WTC11 (cell line): Measurements from ENCODE around the gene BCORL1. TPM values are rescaled to one million over a fixed set of nuclear protein-coding genes. Genes with fewer than 3 reads are reported as not detected.

Experiments used
- ATAC-seq: fragments of 200-7000 bp; cut with Tn5 transposase; 2 replicates; pipeline ENCODE4 v1.10.0; 2021; ENCODE audit warnings: mild to moderate bottlenecking, moderate library complexity
- CTCF ChIA-PET: fragments of 300-600 bp; sonication (Branson Sonifier 250); formaldehyde crosslinking; loops from one replicate; lab custom pipeline; 2021; ENCODE audit warnings: antibody characterized with exemption; lab: Charles Lee
- POLR2A ChIA-PET: fragments of 350-600 bp; sonication (Branson Sonifier 250); formaldehyde crosslinking; loops from one replicate; lab custom pipeline; 2021; ENCODE audit warnings: antibody characterized with exemption; lab: Charles Lee
- DNase-seq: peaks from one replicate; pipeline ENCODE4 v3.0.0; 2021; ENCODE audit warnings: low spot score
- H3K27ac Mint-ChIP-seq: 2 replicates; pipeline ENCODE4 v1.8.0; 2021; ENCODE audit warnings: mixed read lengths
- H3K27me3 Mint-ChIP-seq: 2 replicates; pipeline ENCODE4 v1.8.0; 2021; ENCODE audit warnings: low read depth, mild to moderate bottlenecking, moderate library complexity, mixed read lengths
- H3K36me3 Mint-ChIP-seq: 2 replicates; pipeline ENCODE4 v1.8.0; 2021; ENCODE audit warnings: mixed read lengths
- H3K4me1 Mint-ChIP-seq: 2 replicates; pipeline ENCODE4 v1.8.0; 2022; ENCODE audit warnings: mixed read lengths
- H3K4me3 Mint-ChIP-seq: 2 replicates; pipeline ENCODE4 v1.8.0; 2021; ENCODE audit warnings: mild to moderate bottlenecking, moderate library complexity, mixed read lengths
- H3K9me3 Mint-ChIP-seq: 2 replicates; pipeline ENCODE4 v1.8.0; 2021; ENCODE audit warnings: mixed read lengths
- ATF1 ChIP-seq: sonication (generic); formaldehyde crosslinking; IDR thresholded peaks from 2 replicates; pipeline ENCODE4 v1.8.1; 2023; ENCODE audit warnings: mild to moderate bottlenecking, moderate library complexity, missing genetic modification reagents
- CBFB ChIP-seq: sonication (generic); formaldehyde crosslinking; IDR thresholded peaks from 2 replicates; pipeline ENCODE4 v1.8.1; 2022; ENCODE audit warnings: mild to moderate bottlenecking, low read depth, missing genetic modification reagents
- CREM ChIP-seq: sonication (generic); formaldehyde crosslinking; IDR thresholded peaks from 2 replicates; pipeline ENCODE4 v1.8.1; 2022; ENCODE audit warnings: mild to moderate bottlenecking, missing genetic modification reagents, moderate library complexity
- ETV6 ChIP-seq: sonication (generic); formaldehyde crosslinking; IDR thresholded peaks from 2 replicates; pipeline ENCODE4 v1.8.1; 2022; ENCODE audit warnings: mild to moderate bottlenecking, missing genetic modification reagents
- FOXJ3 ChIP-seq: sonication (generic); formaldehyde crosslinking; IDR thresholded peaks from 2 replicates; pipeline ENCODE4 v1.9.0; 2021; ENCODE audit warnings: missing genetic modification reagents, mild to moderate bottlenecking, borderline replicate concordance
- GABPB1 ChIP-seq: sonication (generic); formaldehyde crosslinking; IDR thresholded peaks from 2 replicates; pipeline ENCODE4 v1.8.1; 2023; ENCODE audit warnings: mild to moderate bottlenecking, missing genetic modification reagents
- GTF2I ChIP-seq: fragments of 250-450 bp; sonication (Bioruptor Pico); conservative IDR thresholded peaks from 2 replicates; pipeline ENCODE4 v1.4.0; 2021; ENCODE audit warnings: mild to moderate bottlenecking
- IRF2 ChIP-seq: sonication (generic); formaldehyde crosslinking; IDR thresholded peaks from 2 replicates; pipeline ENCODE4 v1.8.0; 2022; ENCODE audit warnings: low read depth, missing genetic modification reagents, borderline replicate concordance
- JAZF1 ChIP-seq: fragments of 250-450 bp; sonication (Bioruptor Pico); IDR thresholded peaks from 2 replicates; pipeline ENCODE4 v1.9.0; 2021; ENCODE audit warnings: moderate library complexity, mild to moderate bottlenecking, inconsistent platforms
- MAX ChIP-seq: sonication (generic); formaldehyde crosslinking; IDR thresholded peaks from 2 replicates; pipeline ENCODE4 v1.8.0; 2022; ENCODE audit warnings: mild to moderate bottlenecking, missing genetic modification reagents
- NFE2L1 ChIP-seq: sonication (generic); formaldehyde crosslinking; IDR thresholded peaks from 2 replicates; pipeline ENCODE4 v1.8.1; 2023; ENCODE audit warnings: missing genetic modification reagents
- NFYB ChIP-seq: sonication (generic); formaldehyde crosslinking; conservative IDR thresholded peaks from 2 replicates; pipeline ENCODE4 v1.8.0; 2022; ENCODE audit warnings: low read depth, missing genetic modification reagents
- NR3C1 ChIP-seq: sonication (generic); formaldehyde crosslinking; conservative IDR thresholded peaks from 2 replicates; pipeline ENCODE4 v1.8.1; 2023; ENCODE audit warnings: low read depth, mild to moderate bottlenecking, missing genetic modification reagents
- SOX15 ChIP-seq: fragments of 250-450 bp; sonication (Bioruptor Pico); IDR thresholded peaks from 2 replicates; pipeline ENCODE4 v1.9.0; 2021; ENCODE audit warnings: mild to moderate bottlenecking
- SP1 ChIP-seq: sonication (generic); formaldehyde crosslinking; conservative IDR thresholded peaks from 2 replicates; pipeline ENCODE4 v1.8.1; 2022; ENCODE audit warnings: missing genetic modification reagents
- STAT6 ChIP-seq: sonication (generic); formaldehyde crosslinking; conservative IDR thresholded peaks from 2 replicates; pipeline ENCODE4 v1.8.1; 2023; ENCODE audit warnings: mild to moderate bottlenecking, low read depth, missing genetic modification reagents, moderate library complexity
- TEAD1 ChIP-seq: sonication (generic); formaldehyde crosslinking; IDR thresholded peaks from 2 replicates; pipeline ENCODE4 v1.8.0; 2022; ENCODE audit warnings: mild to moderate bottlenecking, missing genetic modification reagents
- TP53 ChIP-seq: sonication (generic); formaldehyde crosslinking; IDR thresholded peaks from 2 replicates; pipeline ENCODE4 v1.8.1; 2023; ENCODE audit warnings: mild to moderate bottlenecking, missing genetic modification reagents
- ZNF219 ChIP-seq: sonication (generic); formaldehyde crosslinking; IDR thresholded peaks from 2 replicates; pipeline ENCODE4 v1.8.0; 2023; ENCODE audit warnings: missing genetic modification reagents, mild to moderate bottlenecking, borderline replicate concordance
- ZNF232 ChIP-seq: sonication (generic); formaldehyde crosslinking; IDR thresholded peaks from 2 replicates; pipeline ENCODE4 v1.8.0; 2022; ENCODE audit warnings: mild to moderate bottlenecking, missing genetic modification reagents
- ZNF317 ChIP-seq: sonication (generic); formaldehyde crosslinking; IDR thresholded peaks from 2 replicates; pipeline ENCODE4 v1.8.1; 2023; ENCODE audit warnings: low read depth, mild to moderate bottlenecking, moderate library complexity, missing genetic modification reagents, borderline replicate concordance
- total RNA-seq: library from RNA; stranded (reverse); gene quantifications from 3 replicates; pipeline ENCODE4 v1.2.3, GENCODE V29; 2021
- TF ChIP-seq, protein P1 (sequence below): sonication (generic); formaldehyde crosslinking; IDR thresholded peaks from 2 replicates; pipeline ENCODE4 v1.8.1; 2022; ENCODE audit warnings: low read depth, missing genetic modification reagents, borderline replicate concordance
- TF ChIP-seq, protein P2 (sequence below): sonication (generic); formaldehyde crosslinking; IDR thresholded peaks from 2 replicates; pipeline ENCODE4 v1.8.1; 2022; ENCODE audit warnings: mild to moderate bottlenecking, moderate library complexity, missing genetic modification reagents
- TF ChIP-seq, protein P3 (sequence below): sonication (generic); formaldehyde crosslinking; IDR thresholded peaks from 2 replicates; pipeline ENCODE4 v1.8.1; 2023; ENCODE audit warnings: mild to moderate bottlenecking, moderate library complexity, missing genetic modification reagents
- TF ChIP-seq, protein P4 (sequence below): sonication (generic); formaldehyde crosslinking; IDR thresholded peaks from 2 replicates; pipeline ENCODE4 v1.8.1; 2023; ENCODE audit warnings: mild to moderate bottlenecking, missing genetic modification reagents, moderate library complexity
- TF ChIP-seq, protein P5 (sequence below): sonication (generic); formaldehyde crosslinking; IDR thresholded peaks from 2 replicates; pipeline ENCODE4 v1.8.0; 2022; ENCODE audit warnings: missing genetic modification reagents

BCORL1 gene
- total RNA-seq, 1 experiment from 2014 or later, result 12.0 TPM

GRCh38 chrX:130060122-130061069 is 78.0 kb downstream of the BCORL1 start:
- DNase-seq (peak; percentile 81), ATAC-seq (peak; percentile 80)
- Mint-ChIP-seq H3K4me3 (peak overlapping the region; percentile 59), H3K27me3 (peaks cover 41% of the 10 kb centered on the region), H3K9me3 (no peaks in the 10 kb centered on the region), H3K36me3 (no peaks in the 10 kb centered on the region), H3K4me1 (peaks cover 20% of the 10 kb centered on the region), H3K27ac (no peak overlapping the region)
- ChIA-PET POLR2A (interaction anchor here (0.8 kb wide), 1 partner anchor 36 kb away, joined by 3 read pairs; no protein-coding TSS in a partner anchor), CTCF (interaction anchor here (0.5 to 1.9 kb wide), 55 partner anchors 9 to 455 kb away, joined by 3 to 23 read pairs (median 5); partner anchors contain the start of genes BCORL1, ELF4, SLC25A14 and UTP14A)
- no peak for TF ChIP-seq GTF2I (CRISPR knock-in tag)
- TF ChIP-seq ETV6 (CRISPR knock-in tag), result peak; percentile 78
- TF ChIP-seq MAX (CRISPR knock-in tag), result peak; percentile 84; the same call in 1 of the 2 replicates
- TF ChIP-seq ZNF317 (CRISPR knock-in tag), result no peak
- TF ChIP-seq, protein P1, sequence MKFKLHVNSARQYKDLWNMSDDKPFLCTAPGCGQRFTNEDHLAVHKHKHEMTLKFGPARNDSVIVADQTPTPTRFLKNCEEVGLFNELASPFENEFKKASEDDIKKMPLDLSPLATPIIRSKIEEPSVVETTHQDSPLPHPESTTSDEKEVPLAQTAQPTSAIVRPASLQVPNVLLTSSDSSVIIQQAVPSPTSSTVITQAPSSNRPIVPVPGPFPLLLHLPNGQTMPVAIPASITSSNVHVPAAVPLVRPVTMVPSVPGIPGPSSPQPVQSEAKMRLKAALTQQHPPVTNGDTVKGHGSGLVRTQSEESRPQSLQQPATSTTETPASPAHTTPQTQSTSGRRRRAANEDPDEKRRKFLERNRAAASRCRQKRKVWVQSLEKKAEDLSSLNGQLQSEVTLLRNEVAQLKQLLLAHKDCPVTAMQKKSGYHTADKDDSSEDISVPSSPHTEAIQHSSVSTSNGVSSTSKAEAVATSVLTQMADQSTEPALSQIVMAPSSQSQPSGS (CRISPR knock-in tag), result no peak
- no peak for TF ChIP-seq GABPB1 (CRISPR knock-in tag)
- TF ChIP-seq, protein P2, sequence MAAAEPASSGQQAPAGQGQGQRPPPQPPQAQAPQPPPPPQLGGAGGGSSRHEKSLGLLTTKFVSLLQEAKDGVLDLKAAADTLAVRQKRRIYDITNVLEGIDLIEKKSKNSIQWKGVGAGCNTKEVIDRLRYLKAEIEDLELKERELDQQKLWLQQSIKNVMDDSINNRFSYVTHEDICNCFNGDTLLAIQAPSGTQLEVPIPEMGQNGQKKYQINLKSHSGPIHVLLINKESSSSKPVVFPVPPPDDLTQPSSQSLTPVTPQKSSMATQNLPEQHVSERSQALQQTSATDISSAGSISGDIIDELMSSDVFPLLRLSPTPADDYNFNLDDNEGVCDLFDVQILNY (CRISPR knock-in tag), result peak; percentile 70; the same call in 1 of the 2 replicates
- no peak for TF ChIP-seq SOX15
- TF ChIP-seq, protein P3, sequence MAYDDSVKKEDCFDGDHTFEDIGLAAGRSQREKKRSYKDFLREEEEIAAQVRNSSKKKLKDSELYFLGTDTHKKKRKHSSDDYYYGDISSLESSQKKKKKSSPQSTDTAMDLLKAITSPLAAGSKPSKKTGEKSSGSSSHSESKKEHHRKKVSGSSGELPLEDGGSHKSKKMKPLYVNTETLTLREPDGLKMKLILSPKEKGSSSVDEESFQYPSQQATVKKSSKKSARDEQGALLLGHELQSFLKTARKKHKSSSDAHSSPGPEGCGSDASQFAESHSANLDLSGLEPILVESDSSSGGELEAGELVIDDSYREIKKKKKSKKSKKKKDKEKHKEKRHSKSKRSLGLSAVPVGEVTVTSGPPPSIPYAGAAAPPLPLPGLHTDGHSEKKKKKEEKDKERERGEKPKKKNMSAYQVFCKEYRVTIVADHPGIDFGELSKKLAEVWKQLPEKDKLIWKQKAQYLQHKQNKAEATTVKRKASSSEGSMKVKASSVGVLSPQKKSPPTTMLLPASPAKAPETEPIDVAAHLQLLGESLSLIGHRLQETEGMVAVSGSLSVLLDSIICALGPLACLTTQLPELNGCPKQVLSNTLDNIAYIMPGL (CRISPR knock-in tag), result peak; percentile 55; the same call in 1 of the 2 replicates
- no peak for TF ChIP-seq FOXJ3 (CRISPR knock-in tag)
- TF ChIP-seq NR3C1, result no peak
- no peak for TF ChIP-seq JAZF1
- TF ChIP-seq STAT6 (CRISPR knock-in tag), result no peak
- TF ChIP-seq NFYB (CRISPR knock-in tag), result no peak
- no peak for TF ChIP-seq ZNF219 (CRISPR knock-in tag)
- no peak for TF ChIP-seq NFE2L1
- no peak for TF ChIP-seq ZNF232 (CRISPR knock-in tag)
- peak; percentile 87 for TF ChIP-seq TEAD1 (CRISPR knock-in tag)
- TF ChIP-seq ATF1 (CRISPR knock-in tag), result no peak
- no peak for TF ChIP-seq CBFB (CRISPR knock-in tag)
- TF ChIP-seq, protein P4, sequence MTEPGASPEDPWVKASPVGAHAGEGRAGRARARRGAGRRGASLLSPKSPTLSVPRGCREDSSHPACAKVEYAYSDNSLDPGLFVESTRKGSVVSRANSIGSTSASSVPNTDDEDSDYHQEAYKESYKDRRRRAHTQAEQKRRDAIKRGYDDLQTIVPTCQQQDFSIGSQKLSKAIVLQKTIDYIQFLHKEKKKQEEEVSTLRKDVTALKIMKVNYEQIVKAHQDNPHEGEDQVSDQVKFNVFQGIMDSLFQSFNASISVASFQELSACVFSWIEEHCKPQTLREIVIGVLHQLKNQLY, result no peak
- TF ChIP-seq, protein P5, sequence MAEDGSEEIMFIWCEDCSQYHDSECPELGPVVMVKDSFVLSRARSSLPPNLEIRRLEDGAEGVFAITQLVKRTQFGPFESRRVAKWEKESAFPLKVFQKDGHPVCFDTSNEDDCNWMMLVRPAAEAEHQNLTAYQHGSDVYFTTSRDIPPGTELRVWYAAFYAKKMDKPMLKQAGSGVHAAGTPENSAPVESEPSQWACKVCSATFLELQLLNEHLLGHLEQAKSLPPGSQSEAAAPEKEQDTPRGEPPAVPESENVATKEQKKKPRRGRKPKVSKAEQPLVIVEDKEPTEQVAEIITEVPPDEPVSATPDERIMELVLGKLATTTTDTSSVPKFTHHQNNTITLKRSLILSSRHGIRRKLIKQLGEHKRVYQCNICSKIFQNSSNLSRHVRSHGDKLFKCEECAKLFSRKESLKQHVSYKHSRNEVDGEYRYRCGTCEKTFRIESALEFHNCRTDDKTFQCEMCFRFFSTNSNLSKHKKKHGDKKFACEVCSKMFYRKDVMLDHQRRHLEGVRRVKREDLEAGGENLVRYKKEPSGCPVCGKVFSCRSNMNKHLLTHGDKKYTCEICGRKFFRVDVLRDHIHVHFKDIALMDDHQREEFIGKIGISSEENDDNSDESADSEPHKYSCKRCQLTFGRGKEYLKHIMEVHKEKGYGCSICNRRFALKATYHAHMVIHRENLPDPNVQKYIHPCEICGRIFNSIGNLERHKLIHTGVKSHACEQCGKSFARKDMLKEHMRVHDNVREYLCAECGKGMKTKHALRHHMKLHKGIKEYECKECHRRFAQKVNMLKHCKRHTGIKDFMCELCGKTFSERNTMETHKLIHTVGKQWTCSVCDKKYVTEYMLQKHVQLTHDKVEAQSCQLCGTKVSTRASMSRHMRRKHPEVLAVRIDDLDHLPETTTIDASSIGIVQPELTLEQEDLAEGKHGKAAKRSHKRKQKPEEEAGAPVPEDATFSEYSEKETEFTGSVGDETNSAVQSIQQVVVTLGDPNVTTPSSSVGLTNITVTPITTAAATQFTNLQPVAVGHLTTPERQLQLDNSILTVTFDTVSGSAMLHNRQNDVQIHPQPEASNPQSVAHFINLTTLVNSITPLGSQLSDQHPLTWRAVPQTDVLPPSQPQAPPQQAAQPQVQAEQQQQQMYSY (CRISPR knock-in tag), result 0 out of 2 replicates have a peak, but pooled peaks have one; percentile 8
- TF ChIP-seq IRF2, result no peak
- peak; percentile 52; the same call in 1 of the 2 replicates for TF ChIP-seq SP1
- TF ChIP-seq CREM (CRISPR knock-in tag), result no peak
- TF ChIP-seq TP53 (CRISPR knock-in tag), result peak; percentile 81
